GM21825 (cell line): ENCODE results near the gene PXDN.

Experiments used
- ATAC-seq: cut with Tn5 transposase; IDR thresholded peaks from one replicate; pipeline ENCODE4 v1.9.1; 2021; ENCODE audit warnings: mild to moderate bottlenecking, moderate library complexity; ENCODE audit not compliant: unreplicated experiment

Gene PXDN

DNA sequence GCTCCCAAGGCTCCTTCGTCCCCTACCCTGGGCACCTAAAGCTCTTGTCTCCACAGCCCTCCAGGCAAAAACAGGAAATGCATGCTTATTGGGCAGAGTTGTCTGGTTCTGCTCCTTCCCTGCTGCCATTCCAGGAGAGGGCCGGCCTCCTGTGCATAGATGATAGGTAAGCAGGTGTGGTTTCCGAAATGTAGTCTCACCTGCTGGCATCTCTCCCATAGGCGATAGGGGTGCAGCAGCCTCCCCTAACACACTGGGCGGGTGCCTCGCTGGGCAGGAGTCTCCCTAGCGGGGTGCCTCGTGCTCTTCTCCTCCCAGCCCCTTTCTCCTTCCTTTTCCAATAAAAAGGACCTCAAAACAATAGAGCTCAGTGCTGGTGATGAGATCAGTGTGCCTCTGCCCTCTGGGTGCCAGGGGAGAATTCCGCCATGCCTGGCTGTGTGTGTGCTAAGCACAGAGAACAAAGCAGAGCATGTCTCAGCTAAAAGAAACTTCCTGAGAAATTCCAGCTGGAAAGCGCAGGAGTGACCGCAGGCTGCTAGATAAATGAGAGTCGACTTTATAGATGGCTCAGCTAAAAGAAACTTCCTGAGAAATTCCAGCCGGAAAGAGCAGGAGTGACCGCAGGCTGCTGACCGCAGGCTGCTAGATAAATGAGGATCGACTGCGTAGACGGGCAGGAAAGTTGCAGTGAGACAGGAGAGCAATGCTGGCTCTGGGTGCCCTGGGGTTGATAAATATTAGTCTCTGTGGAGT is 11.3 kb upstream of the PXDN start:
- no peak for ATAC-seq

DNA sequence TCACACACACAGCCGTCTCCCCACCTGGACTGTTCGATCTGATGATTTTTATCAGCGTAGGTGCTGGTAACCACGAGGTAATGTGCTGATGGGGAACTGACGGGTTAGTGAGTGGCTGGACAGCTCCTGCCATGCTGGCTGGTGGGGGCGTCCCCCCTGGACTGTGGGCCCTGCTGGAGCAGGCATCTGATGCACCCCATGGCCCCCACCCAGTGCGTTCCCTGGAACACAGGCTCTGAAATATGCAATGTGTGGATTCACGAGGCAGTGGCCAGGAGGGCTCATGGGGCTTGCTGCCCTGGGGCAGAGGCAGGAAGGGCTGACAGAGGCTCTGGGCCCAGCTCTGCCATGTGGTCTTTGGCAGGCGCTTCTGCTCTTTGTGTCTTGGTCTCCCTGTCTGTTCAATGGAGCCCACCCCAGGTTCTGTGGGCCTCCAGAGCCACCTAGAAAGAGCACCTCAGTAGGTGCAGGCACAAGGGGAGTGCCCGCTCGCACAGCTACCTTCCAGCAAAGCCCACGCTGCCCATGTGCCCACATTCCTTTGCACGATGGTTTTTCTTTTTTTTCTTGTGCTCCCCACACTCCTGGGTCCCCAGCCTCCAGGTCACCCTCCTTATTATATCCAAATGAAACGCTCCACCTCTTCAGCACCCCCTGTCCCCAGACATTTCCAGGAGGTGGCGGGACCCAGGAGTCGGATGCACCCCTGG is 10.3 kb upstream of the PXDN start:
- no peak for ATAC-seq

DNA sequence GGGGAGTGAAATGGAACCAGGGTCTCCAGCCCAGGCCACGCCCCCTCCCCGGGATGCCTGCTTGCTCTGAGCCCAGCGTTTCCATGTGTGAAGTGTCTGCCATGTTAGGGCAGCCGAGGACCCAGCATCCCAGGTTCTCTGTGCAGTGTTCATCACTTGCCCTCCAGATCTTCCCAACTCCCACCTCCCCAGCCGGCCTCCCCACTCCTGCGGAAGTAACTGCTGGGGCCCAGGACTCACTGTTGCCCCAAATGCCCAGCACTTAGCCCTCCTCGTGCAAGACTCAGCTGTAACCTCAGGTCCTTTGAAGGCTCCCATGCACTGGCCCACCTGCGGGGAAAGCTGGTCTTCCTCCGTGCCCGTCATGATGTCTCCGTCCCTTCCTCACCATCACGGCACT is 9.7 kb upstream of the PXDN start:
- no peak for ATAC-seq

DNA sequence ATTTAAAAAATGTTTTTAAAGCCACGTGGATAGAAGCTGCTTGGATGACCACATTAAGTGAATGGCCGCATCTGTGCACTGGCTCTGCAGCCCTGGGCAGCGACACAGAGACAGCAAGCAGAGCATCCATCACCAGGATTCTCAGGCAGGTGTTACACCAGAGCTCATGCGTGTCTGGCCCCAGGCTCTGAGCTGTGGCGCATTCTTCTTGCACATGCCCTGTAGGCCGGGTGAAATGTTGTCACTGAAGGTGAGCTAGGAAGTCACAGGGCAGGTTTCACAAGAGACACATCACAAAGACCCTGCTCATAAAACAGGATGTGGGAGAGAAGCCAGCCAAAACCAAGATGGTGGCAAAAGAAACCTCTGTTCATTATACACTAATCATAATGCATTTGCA is 8.4 kb upstream of the PXDN start:
- ATAC-seq: no peak

DNA sequence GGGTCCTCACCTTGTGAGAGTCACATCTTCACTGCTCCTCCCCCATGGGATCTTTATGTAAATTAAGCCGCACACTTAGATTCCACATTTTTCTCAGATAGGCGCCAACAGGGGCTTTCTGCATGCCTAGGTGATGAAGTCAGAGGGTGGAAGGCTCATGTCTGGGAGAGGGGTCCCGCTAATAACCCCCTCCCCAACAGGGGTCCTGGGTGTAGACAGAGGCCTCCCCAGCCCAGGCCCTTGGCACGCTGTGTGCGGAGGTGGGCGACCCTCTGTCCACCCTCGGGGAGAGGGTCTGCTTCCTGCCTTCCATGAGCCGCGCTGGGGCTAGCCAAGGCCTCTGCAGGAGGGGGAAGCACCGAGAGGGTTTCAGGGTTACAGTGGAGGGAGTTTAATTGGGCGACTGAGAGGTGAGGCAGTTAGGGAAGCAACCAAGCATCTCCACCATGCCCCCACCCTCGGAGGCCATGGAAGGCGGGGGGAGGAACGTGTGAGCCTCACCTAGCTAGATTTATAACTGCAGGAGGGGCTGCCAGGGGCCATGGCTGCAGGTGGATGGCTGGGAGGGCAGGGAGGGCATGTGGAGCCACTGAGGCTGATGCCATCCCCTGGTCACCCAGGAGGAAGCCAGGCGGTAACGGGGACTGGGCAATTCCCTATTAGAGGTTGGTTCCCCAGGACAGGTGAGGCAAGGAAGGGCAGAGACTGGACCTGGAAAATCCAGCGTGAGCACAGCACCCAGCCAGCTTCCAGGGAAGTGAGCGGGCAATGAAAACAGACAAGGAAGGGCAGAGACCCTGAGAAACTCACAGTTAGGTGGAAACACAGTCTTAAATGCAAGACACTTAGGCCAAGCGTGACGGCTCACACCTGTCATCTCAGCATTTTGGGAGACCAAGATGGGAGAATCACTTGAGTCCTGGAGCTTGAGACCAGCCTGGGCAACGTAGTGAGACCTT is 7.7 kb upstream of the PXDN start:
- ATAC-seq: no peak

DNA sequence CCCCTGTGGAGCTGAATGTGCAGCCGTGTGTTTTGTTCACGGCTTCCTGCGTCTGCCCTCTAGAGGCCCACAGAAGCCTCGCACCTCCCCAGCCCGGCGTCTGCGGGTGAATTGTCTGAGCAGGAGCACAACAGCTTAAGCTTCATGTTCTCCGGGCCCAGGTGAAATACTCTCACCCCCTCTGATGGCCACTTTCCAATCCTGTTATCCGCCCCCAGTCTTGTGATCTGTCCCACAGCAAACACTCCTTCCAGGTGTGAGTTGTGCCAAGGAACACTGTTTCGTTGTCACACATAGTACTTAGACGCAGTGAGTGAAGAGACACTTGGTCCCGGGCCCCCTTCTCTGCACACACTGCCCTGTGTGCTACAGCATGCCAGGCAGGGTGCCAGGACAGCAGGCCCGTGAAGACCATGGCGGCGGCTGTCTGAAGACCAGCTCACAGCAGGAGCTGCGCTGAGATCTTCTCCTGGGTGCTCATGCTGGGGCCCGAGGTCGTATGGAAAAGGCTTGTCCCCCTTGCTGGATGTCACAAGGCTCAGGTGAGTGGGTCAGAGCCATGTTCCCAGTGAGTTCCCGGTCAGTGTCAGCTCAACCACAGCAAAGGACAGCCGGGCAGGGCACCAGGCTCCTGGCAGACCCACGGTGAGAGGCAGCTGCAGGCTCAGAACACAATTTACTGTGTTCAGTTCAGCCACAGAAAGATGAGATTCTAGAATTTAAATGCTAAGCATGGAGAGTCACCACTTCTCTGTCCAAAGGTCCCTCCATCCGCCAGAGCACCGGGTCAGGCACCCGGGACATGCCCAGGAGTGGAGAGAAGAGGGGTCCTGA is 6.8 kb upstream of the PXDN start:
- no peak for ATAC-seq

DNA sequence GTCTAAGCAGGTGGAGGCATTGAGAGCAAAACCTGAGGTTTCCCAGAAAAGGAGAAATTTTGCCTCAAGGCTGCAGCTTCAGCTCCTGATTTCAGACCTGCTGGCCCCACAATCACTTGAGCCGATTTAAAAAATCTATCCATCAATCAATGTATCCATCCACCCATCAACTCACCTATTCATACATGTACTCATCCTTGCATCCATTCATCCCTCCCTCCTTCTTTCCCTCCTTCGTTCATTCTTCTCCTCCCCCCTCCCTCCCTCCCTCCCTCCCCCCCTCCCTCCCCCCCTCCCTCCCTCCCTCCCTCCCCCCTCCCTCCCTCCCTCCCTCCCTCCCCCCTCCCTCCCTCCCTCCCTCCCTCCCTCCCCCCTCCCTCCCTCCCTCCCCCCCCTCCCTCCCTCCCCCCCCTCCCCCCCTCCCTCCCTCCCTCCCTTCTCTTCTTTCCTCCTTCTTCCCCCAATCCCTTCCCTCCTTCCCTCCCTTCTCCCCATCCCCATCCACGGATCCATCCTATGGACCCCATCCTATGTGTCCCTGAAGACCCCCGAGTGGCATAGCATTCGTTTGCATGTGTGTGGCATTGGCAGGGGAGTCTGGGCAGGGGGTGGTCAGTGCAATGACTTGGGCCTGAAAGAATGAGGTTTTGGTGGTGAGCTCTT is 6.1 kb upstream of the PXDN start:
- ATAC-seq: no peak

DNA sequence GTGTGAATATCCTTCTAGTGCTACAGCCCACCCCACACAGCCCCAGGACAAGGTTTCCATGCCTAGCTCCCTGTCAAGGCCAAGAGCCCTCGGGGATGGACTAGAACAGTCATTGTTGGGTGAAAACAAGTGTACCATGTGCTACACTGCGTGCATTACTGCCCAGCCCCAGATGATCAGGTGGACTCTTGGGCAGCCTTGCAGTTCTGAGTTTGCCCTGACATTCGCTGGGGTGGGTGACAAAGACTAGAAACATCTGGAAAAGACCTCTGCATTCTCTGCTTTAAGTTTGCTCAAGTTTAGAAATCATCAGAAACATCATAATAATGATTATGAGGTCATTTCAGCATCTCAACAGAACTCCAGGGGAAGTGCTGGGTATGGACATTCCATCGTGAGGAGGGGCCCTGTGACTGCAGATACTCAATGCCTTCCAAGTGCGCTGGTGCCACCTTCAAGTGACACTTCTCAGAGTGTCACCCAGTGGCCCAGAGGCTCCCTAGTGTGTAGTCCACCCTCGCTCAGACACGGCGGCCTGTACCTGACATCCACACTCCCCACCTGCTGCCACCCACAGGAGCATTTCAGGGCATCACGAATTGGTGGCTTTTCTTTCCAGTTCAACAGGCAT is 5.3 kb upstream of the PXDN start:
- no peak for ATAC-seq

DNA sequence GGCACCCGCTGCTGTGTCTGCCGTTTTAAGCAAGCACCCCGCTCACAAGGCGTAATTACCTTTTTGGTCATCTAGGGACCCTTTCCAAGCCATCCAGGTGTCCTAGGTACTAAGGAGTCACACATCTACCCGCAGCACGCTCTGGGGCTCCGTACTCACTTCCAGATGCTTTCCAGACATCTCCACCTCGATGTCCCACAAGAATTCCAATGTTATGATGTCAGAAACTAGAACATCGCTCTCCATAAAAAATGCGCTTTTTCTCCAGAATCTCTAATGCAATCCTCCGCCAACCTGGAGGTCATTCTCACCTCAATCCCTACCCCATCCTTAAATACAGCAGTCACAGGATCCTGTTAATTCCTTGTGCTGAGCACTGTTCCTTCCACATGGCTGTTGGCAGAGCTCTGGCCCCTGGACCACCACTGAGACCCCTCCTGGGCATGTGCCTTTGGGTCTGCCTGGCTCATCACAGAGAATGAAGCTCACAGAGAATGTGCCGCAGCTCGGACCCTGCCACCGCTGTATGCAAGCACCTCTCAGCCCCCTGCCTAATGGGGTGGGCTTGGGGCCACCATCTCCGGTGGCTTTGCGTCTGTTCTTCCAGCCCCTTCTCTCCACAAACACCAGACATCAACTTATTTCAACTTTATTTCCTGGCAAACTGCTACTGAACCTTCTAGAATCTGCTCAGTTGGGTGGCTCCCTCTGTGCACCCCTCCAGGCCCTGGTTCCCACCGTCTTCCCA is 4.6 kb upstream of the PXDN start:
- no peak for ATAC-seq

DNA sequence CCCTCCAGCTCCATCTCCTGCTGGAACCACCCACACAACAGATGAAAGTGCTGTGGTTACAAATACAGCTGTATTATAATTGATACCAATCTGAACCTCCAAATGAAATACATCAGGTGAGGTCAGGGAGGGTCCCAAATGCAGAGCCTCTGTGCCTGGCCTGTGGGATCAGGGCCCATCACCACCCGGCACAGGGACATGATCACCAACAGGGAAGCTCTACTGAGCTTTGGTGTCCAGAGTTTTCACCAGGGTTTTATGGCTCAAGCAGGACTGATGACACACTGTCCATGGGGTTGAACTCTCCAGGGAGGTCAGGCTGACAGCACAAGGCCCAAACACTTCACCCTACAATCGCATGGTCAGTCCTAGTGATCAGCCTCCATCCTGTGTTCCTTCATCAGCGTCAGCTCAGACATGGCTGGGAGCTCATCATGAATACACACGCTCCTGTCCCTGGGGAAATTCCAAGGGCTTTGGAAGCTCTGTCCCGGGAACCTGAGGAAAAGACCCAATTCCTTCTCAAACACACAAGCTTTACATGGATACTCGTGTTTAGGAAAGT is 3.9 kb upstream of the PXDN start:
- no peak for ATAC-seq

DNA sequence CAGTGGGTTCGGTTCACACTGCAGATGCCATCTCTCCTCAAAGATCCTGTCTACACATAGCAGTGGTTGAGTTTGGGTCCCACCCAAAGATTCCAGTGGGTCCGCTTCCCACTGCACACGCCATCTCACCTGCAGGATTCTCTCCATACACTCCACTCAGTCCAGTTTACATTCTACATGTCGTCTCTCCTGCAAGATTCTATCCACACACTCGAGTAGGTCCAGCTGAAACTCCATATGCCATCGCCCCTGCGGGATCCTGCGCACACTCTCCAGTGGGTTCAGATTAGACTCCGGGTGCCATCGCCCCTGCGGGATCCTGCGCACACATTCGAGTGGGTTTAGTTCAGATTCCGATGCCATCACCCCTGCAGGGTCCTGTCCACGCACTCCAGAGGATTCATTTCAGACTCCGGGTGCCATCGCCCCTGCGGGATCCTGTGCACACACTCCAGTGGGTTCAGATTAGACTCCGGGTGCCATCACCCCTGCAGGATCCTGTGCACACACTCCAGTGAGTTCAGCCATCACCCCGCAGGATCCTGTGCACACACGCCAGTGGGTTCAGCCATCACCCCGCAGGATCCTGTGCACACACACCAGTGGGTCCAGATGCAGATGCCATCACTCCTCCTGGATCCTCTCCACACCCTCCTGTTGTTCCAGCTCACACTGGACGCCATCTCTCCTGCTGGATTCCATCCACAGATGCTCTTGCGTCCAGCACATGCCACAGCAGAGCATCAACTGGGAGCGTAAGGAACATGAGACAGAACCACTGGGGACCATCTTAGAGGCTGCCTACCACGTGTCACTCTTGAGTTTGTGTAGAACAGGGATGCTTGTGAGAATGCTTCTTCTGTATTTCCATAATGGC is 3.0 kb upstream of the PXDN start:
- ATAC-seq: no peak

DNA sequence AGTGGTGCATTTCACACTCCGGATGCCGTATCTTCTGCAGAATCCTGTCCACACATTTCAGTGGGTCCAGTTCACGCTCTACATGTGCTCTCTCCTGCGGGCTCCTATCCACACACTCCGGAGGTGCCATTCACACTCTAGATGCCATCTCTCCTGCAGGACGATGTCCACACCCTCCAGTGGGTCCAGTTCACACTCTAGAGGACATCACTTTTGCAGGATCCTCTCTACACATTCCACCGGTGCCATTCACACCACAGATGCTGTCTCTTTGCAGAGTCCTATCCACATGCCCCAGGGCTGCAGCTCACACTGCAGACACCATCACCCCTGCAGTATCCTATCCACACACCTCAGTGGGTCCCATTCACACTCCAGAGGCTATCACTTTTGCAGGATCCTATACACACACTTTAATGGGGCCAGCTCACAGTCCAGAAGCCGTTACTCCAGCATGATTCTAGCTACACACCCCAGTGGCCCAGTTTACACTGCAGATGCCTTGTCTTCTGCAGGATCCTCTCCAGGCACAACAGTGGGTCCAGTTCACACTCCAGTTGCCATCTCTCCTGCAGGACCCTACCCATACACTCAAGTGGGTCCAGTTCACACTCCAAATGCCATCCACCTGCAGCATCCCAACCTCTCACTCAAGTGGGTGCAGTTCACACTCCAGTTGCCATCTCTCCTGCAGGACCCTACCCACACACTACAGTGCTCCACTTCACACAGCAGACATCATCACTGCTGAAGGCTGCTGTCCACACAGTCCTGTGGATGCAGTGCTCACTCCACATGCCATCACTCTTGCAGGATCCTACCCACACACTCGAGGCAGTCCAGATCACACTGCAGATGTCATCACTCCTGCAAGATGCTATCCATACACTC is 2.1 kb upstream of the PXDN start:
- ATAC-seq: no peak

DNA sequence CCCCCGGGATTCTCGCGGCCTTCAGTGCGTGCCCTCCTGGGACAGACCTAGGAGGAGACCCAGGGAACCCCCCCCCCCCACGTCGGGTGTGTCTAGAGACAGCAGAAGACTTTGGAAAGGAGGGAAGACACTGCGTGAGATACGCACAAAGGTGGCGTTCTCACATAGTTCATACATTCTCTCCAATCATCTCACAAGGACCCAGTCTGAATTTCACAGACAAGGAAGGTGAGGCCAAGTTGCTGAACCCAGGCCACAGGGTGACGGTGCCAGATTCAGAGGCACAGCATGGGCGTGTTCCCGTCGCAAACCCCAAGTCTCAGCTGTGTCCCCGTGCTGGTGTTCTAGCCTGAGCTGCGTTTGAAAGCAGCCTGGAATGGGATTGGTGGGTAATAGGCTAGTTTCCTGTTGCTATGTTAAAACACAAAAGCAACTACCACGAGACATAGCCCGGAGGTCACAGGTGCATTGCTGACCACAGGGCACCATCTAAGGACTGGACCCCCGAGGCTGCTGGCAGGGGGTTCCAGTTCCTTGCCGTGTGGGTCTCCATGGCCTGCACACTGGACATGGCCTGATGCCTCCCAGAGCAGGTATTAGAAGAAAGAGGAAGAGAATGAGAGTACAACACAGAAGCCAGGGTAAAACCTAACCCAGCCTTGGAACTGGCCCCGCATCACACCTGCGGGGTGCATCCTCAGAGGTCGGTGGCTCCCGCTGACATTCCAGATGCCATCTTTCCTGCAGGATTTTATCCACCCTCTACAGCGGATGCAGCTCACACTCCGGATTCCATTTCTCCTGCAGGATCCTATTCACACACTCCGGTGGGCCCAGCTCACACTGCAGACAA is 1.1 kb upstream of the PXDN start:
- no peak for ATAC-seq

DNA sequence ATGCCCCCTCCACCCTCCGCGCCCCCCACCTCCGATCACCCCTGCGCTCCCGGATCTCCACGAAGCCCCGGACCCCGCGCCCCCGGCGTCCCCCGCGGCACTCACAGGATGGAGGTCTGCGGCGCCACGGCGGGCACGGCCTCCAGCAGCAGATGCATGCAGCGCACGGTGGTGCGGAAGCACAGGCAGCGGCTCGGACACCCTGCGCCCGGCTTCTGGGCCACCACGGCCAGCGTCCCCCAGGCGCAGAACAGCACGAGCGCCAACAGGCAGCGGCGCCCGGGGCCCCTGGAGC is 217 bp downstream of the PXDN start:
- no peak for ATAC-seq

DNA sequence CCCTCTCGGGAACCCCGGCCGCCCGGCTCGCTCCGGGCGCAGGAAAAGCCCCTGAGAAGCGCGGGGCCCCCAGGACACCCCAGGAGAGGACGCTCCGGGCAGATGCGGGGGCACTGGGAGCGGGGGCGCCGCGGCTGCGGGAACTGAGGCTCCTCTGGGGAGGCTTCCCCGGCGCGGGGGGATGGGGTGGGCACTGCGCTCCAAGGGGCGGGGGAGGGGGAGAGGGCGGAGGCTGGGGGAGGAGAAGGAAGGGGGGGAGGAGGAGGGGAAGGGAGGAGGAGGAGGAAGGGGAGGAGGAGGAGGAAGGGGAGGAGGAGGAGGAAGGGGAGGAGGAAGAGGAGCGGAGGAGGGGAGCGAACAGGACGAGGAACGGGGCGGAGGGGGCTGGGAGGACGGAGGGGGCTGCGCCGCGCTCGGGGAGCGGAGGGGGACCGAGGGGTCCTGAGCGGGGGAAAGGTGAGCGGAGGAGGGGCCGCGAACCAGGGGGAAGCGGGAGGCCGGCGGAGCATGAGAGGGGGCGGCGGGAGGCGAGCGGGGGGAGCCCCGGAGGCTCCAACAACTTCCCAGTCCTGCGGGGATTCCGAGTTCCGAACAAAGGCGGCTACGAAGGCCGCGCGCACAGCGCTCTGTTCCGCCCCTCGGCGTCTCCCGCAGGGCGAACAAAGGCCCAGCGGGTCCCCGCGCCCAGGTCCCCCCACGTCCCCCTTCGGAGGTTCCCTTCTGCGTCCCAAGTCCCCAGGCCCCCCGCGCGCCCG is 742 bp downstream of the PXDN start:
- no peak for ATAC-seq
